Fibroblast of pulmonary artery (primary cell): ENCODE results near the gene GJC3.
A peak's percentile ranks its signal among the peaks of the same experiment; 100 is the strongest.
"Not testable (repeated sequence)": the region's sequence is repeated elsewhere in the genome, so short reads cannot be mapped to it uniquely, and the experiment has no call there.

ENCODE experiments used
- DNase-seq: peaks from one replicate; pipeline ENCODE4 v3.0.0-alpha.2; 2010; ENCODE audit warnings: low read depth
- H3K4me3 ChIP-seq: replicated peaks from 2 replicates; pipeline ENCODE4 v1.5.1; 2011; ENCODE audit warnings: low read depth, mild to moderate bottlenecking, control low read depth, low read length, moderate library complexity
- TF ChIP-seq, protein P1 (sequence below): IDR thresholded peaks from 2 replicates; pipeline ENCODE4 v1.5.1; 2011; ENCODE audit warnings: mild to moderate bottlenecking, control low read depth, low read length, inconsistent platforms; ENCODE audit errors: missing control alignments

The GJC3 gene

GRCh38 chr7:99947608-99948007 lies 18.2 kb upstream of the GJC3 start:
- no peak overlapping the region for H3K4me3 ChIP-seq
- TF ChIP-seq, protein P1, sequence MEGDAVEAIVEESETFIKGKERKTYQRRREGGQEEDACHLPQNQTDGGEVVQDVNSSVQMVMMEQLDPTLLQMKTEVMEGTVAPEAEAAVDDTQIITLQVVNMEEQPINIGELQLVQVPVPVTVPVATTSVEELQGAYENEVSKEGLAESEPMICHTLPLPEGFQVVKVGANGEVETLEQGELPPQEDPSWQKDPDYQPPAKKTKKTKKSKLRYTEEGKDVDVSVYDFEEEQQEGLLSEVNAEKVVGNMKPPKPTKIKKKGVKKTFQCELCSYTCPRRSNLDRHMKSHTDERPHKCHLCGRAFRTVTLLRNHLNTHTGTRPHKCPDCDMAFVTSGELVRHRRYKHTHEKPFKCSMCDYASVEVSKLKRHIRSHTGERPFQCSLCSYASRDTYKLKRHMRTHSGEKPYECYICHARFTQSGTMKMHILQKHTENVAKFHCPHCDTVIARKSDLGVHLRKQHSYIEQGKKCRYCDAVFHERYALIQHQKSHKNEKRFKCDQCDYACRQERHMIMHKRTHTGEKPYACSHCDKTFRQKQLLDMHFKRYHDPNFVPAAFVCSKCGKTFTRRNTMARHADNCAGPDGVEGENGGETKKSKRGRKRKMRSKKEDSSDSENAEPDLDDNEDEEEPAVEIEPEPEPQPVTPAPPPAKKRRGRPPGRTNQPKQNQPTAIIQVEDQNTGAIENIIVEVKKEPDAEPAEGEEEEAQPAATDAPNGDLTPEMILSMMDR: no peak
- no peak for DNase-seq

GRCh38 chr7:99944497-99945070 lies 15.2 kb upstream of the GJC3 start:
- TF ChIP-seq, protein P1: no peak
- no peak for DNase-seq
- H3K4me3 ChIP-seq: no peak overlapping the region

DNA sequence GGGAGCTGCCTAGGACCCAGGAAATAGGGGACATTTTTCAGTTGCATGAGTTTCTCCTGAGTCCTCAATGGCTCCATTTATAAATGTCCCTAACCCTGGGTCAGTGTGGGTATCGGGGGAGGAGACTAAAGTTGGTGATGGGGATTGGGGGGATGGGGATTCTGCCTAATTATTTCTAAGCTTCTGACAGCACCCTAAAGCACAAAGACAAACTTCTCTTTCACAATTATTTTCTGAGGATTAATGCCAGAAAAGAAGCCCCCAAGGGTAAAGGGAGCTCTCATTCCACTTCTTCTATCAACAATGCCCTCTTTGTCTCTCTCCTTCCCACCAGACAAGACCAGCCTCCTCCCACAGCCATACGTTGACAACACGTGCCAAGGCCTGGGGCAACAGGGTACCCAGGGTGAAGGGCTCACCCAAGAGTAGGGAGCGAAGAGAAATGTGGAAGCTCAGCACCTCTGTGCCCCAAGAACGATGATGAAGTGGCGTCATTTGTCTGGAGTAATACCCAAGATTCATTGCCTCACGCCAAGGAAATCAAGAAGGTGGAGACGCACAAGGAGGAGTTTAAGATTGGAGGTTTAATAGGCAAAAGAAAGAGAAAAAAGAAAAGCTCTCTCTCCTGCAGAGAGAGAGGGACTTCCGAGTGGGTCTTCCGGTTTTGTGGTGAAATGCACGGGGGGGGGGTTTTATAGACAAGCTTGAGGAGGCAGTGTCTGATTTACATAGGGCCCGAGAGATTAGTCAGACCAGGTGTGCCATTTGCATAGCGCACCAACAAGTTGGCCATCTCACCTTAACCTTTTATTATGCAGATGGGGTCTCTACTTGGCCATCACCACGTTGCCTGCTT lies 14.4 kb upstream of the GJC3 start:
- no peak for DNase-seq
- no peak overlapping the region for H3K4me3 ChIP-seq
- TF ChIP-seq, protein P1: no peak

DNA sequence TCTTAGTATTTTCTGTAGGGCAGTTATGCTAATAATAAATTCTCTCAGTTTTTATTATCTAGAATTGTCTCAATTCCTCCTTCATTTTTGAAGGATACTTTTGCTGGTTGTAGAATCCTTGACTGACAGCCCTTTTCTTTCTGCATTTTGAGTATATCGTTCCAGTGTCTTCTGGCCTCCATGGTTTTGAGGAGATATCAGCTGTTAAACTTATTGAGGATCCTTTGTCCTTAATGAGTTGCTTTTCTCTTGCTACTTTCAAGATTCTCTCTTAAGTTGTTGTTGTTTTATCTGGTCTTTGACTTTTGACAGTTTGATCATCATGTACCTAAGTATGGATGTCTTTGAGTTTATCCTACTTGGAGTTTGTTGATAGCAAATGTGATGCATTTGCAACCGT lies 8.9 kb upstream of the GJC3 start:
- DNase-seq: no peak
- H3K4me3 ChIP-seq: no peak overlapping the region
- TF ChIP-seq, protein P1: no peak

- H3K4me3 ChIP-seq: not testable (repeated sequence)
- peak; percentile 34 for DNase-seq
Observed at GRCh38 chr7:99935009-99935408, 5.6 kb upstream of the GJC3 start.

DNA sequence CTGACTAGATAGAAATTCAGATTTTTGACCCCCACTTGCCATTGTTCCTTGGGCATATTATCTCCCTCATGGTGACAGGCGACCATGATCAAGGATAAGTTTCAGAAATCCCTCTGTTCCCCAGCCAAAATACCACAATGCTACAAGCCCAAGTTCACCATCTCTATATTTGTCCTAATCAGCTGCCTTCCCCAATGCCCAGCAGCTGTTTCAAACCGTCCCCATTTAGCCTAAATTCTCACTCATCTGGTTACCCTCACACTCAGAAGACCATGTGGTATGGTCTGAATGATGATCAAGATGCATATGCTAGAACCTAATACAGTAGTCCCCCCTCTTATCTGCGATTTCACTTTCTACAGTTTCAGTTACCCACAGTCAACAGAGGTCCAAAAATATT lies 956 bp upstream of the GJC3 start:
- H3K4me3 ChIP-seq: no peak overlapping the region
- TF ChIP-seq, protein P1: no peak
- no peak for DNase-seq

DNA sequence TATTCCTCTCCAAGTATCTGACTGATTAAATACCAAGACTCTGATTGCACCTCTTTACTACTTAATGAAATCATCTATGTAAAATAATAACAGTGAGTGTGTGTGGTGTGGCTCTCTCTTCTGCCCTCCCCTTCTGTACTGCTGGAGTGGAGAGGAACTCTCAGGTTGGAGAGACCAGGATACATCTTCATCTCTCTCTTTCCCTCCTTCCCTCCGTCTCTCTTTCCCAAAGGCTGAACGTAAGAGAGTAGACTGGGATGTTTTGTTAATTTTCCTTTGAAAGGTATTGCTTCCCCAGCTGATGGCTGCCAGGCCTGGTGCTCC lies 272 bp upstream of the GJC3 start:
- no peak overlapping the region for H3K4me3 ChIP-seq
- TF ChIP-seq, protein P1: no peak
- DNase-seq: no peak
